H1 (cell line): ENCODE results near the gene NOTCH4. TPM values are rescaled to one million over a fixed set of nuclear protein-coding genes. Genes with fewer than 3 reads are reported as not detected.
A peak's percentile ranks its signal among the peaks of the same experiment; 100 is the strongest.

Experiments used
- CTCF ChIA-PET: fragments of 300-600 bp; sonication (Branson Sonifier 250); formaldehyde crosslinking; loops from one replicate; lab custom pipeline; 2021; ENCODE audit not compliant: partially characterized antibody; lab: Charles Lee
- POLR2A ChIA-PET: fragments of 300-600 bp; sonication (Branson Sonifier 250); formaldehyde crosslinking; loops from one replicate; lab custom pipeline; 2021; ENCODE audit warnings: inconsistent platforms; ENCODE audit not compliant: partially characterized antibody; lab: Charles Lee
- DNase-seq, 2 experiments: peaks; one replicate each; pipeline versions ENCODE4 v3.0.0 to v3.0.0-alpha.2; 2010 to 2022; ENCODE audit warnings: low spot score in 2 of 2, low read depth in 1 of 2, mixed read lengths in 1 of 2
- FAIRE-seq: peaks from 2 replicates; lab custom pipeline; 2011; peaks lifted over from hg19 to GRCh38; lab: Jason Lieb, UNC
- H2AFZ ChIP-seq: 2 replicates; pipeline ENCODE4 v1.8.1; 2012; ENCODE audit warnings: low read length, inconsistent platforms
- H2AK5ac ChIP-seq: 2 replicates; pipeline ENCODE4 v1.6.1; 2013; ENCODE audit warnings: low read depth, low read length
- H2BK120ac ChIP-seq: replicated peaks from 2 replicates; pipeline ENCODE3; 2013; ENCODE audit warnings: low read depth, low read length, inconsistent platforms
- H2BK12ac ChIP-seq: 2 replicates; pipeline ENCODE4 v1.6.1; 2013; ENCODE audit warnings: low read depth, low read length
- H2BK15ac ChIP-seq: 2 replicates; pipeline ENCODE4 v1.6.1; 2013; ENCODE audit warnings: low read length
- H2BK20ac ChIP-seq: 2 replicates; pipeline ENCODE4 v1.6.1; 2013; ENCODE audit warnings: low read length
- H2BK5ac ChIP-seq: 2 replicates; pipeline ENCODE4 v1.6.1; 2013; ENCODE audit warnings: low read depth, low read length
- H3K14ac ChIP-seq: 2 replicates; pipeline ENCODE4 v1.6.1; 2013; ENCODE audit warnings: inconsistent platforms; ENCODE audit not compliant: insufficient read length
- H3K18ac ChIP-seq: 2 replicates; pipeline ENCODE4 v1.6.1; 2013; ENCODE audit warnings: low read length; ENCODE audit errors: extremely low read depth
- H3K23ac ChIP-seq: 2 replicates; pipeline ENCODE4 v1.6.1; 2013; ENCODE audit warnings: inconsistent platforms; ENCODE audit not compliant: insufficient read length
- H3K23me2 ChIP-seq: 2 replicates; pipeline ENCODE4 v1.6.1; 2013; ENCODE audit warnings: low read depth, low read length
- H3K27ac ChIP-seq: 2 replicates; pipeline ENCODE4 v1.6.1; 2011; ENCODE audit warnings: low read depth, low read length, inconsistent platforms
- H3K27me3 ChIP-seq, 4 experiments: replicated peaks in 1 of 4; 1 replicate in 1 of 4; 2 replicates in 3 of 4; pipeline versions ENCODE4 v1.6.1 to v1.8.1; 2011 to 2013; ENCODE audit warnings: low read length in 3 of 4, mild to moderate bottlenecking in 3 of 4, inconsistent platforms in 2 of 4, mixed read lengths in 2 of 4, moderate library complexity in 1 of 4; ENCODE audit not compliant: control insufficient read depth in 3 of 4, insufficient read depth in 3 of 4; ENCODE audit errors: extremely low read depth in 1 of 4
- H3K36me3 ChIP-seq, 4 experiments: 2 replicates each; pipeline versions ENCODE4 v1.6.1 to v1.8.1; 2011 to 2013; ENCODE audit warnings: mild to moderate bottlenecking in 4 of 4, low read length in 3 of 4, moderate library complexity in 2 of 4, control low read depth in 1 of 4, inconsistent platforms in 1 of 4; ENCODE audit not compliant: insufficient read depth in 4 of 4, control insufficient read depth in 2 of 4
- H3K4ac ChIP-seq: replicated peaks from 2 replicates; pipeline ENCODE3; 2013; ENCODE audit warnings: low read length, low read depth, mixed read lengths, inconsistent platforms; ENCODE audit not compliant: insufficient read length
- H3K4me1 ChIP-seq, 4 experiments: replicated peaks in 1 of 4; 1 replicate in 1 of 4; 2 replicates in 3 of 4; pipeline versions ENCODE4 v1.6.1 to v1.8.1; 2011 to 2013; ENCODE audit warnings: low read length in 3 of 4, inconsistent platforms in 2 of 4, mixed read lengths in 1 of 4; ENCODE audit not compliant: insufficient read depth in 4 of 4, control insufficient read depth in 3 of 4
- H3K4me2 ChIP-seq, 2 experiments: 2 replicates each; pipeline versions ENCODE4 v1.6.1 to v1.8.1; 2011 to 2013; ENCODE audit warnings: low read depth in 2 of 2, low read length in 2 of 2, control low read depth in 1 of 2, inconsistent platforms in 1 of 2, mild to moderate bottlenecking in 1 of 2; ENCODE audit not compliant: insufficient read depth in 1 of 2
- H3K4me3 ChIP-seq, 4 experiments: fragments of 200-600, 300-600 bp in 1 of 4; sonication (generic), shearing (Covaris generic), sonication (Bioruptor Twin) in 1 of 4; 2 replicates each; pipeline versions ENCODE4 v1.5.1 to v1.8.1; 2011 to 2016; ENCODE audit warnings: low read length in 4 of 4, low read depth in 3 of 4, control low read depth in 2 of 4, inconsistent platforms in 2 of 4, mild to moderate bottlenecking in 2 of 4, mixed read lengths in 1 of 4, moderate library complexity in 1 of 4; ENCODE audit not compliant: insufficient read depth in 2 of 4; ENCODE audit errors: extremely low read depth in 1 of 4
- H3K56ac ChIP-seq: replicated peaks from 2 replicates; pipeline ENCODE3; 2013; ENCODE audit warnings: low read depth, mild to moderate bottlenecking, mixed read lengths, low read length, inconsistent platforms; ENCODE audit not compliant: insufficient read length
- H3K79me1 ChIP-seq: 2 replicates; pipeline ENCODE4 v1.6.1; 2013; ENCODE audit warnings: low read depth, low read length, control low read depth
- H3K79me2 ChIP-seq, 2 experiments: 2 replicates each; pipeline versions ENCODE4 v1.6.1 to v1.8.1; 2012 to 2013; ENCODE audit warnings: low read length in 2 of 2, mild to moderate bottlenecking in 2 of 2, inconsistent platforms in 1 of 2; ENCODE audit not compliant: insufficient read depth in 2 of 2, control insufficient read depth in 1 of 2
- H3K9ac ChIP-seq, 4 experiments: replicated peaks in 1 of 4; 1 replicate in 1 of 4; 2 replicates in 3 of 4; pipeline versions ENCODE4 v1.6.1 to v1.8.1; 2011 to 2013; ENCODE audit warnings: low read depth in 3 of 4, low read length in 3 of 4, control low read depth in 2 of 4, mild to moderate bottlenecking in 2 of 4, moderate library complexity in 2 of 4, inconsistent platforms in 1 of 4; ENCODE audit errors: extremely low read depth in 1 of 4
- H3K9me3 ChIP-seq, 2 experiments: 2 replicates each; pipeline versions ENCODE4 v1.6.1 to v1.8.1; 2012 to 2013; ENCODE audit warnings: mild to moderate bottlenecking in 2 of 2, moderate library complexity in 2 of 2, control low read depth in 1 of 2, inconsistent platforms in 1 of 2, low read depth in 1 of 2, low read length in 1 of 2, mixed read lengths in 1 of 2; ENCODE audit not compliant: insufficient read depth in 2 of 2
- H4K20me1 ChIP-seq, 2 experiments: replicated peaks in 1 of 2; 2 replicates each; pipeline versions ENCODE3 to v1.8.1; 2011 to 2013; ENCODE audit warnings: inconsistent platforms in 2 of 2, low read length in 2 of 2, mild to moderate bottlenecking in 1 of 2; ENCODE audit not compliant: insufficient read depth in 2 of 2, control insufficient read depth in 1 of 2
- H4K5ac ChIP-seq: 2 replicates; pipeline ENCODE4 v1.6.1; 2013; ENCODE audit warnings: low read length, low read depth, mixed read lengths, inconsistent platforms; ENCODE audit not compliant: insufficient read length
- H4K8ac ChIP-seq: 2 replicates; pipeline ENCODE4 v1.8.0; 2013; ENCODE audit warnings: mild to moderate bottlenecking, moderate library complexity, low read length, inconsistent platforms; ENCODE audit not compliant: insufficient read depth; ENCODE audit errors: extremely low read depth
- H4K91ac ChIP-seq: replicated peaks from 2 replicates; pipeline ENCODE3; 2013; ENCODE audit warnings: low read length, mixed read lengths, inconsistent platforms; ENCODE audit not compliant: insufficient read length
- WGBS, 2 experiments: shearing (Covaris generic) in 1 of 2; methylation state at CpG; one replicate each; pipeline versions ENCODE4 v1.1.6 to v1.1.7; 2013 to 2015; ENCODE audit warnings: low lambda C conversion rate in 2 of 2, mixed read lengths in 2 of 2, inconsistent platforms in 1 of 2, low coverage in 1 of 2, missing lambda C conversion rate in 1 of 2; ENCODE audit not compliant: insufficient replicate concordance in 2 of 2, insufficient coverage in 1 of 2, insufficient read length in 1 of 2; ENCODE audit errors: extremely low coverage in 1 of 2, missing lambda C conversion rate in 1 of 2; 5-methylcytosine and 5-hydroxymethylcytosine counted together
- polyA plus RNA-seq, 7 experiments: library from polyadenylated mRNA; depleted of rRNA in 3 of 7; stranded (reverse) in 5 of 7; unstranded in 2 of 7; fragments of >200 nt in 5 of 7; fragments of 200-250 nt in 2 of 7; gene quantifications; 1 replicate in 5 of 7; 2 replicates in 1 of 7; 4 replicates in 1 of 7; pipeline versions ENCODE4 v1.2.1 to v1.2.3, GENCODE V29; 2011 to 2013; ENCODE audit warnings: missing spikeins in 2 of 7, mixed read lengths in 2 of 7
- total RNA-seq: library from RNA; stranded (reverse); fragmentation: NEBNext Ultra II Directional; extraction: Animal tissue kit (Norgen Biotek cat#: 25700); gene quantifications from 2 replicates; pipeline ENCODE4 v1.2.1, GENCODE V29; 2021

The NOTCH4 gene
- total and polyA plus RNA-seq, 2 of the 8 experiments (the other 6 are each of a cell fraction or from before 2014, with no cell fraction given): 1.9 to 2.8 TPM

GRCh38 chr6:32174416-32174815 lies 49.5 kb downstream of the NOTCH4 start:
- POLR2A ChIA-PET: interaction anchor here (1.9 to 2.1 kb wide), 2 partner anchors 10 to 45 kb away, joined by 6 to 10 read pairs; partner anchors contain the start of gene EGFL8
- H3K14ac ChIP-seq: no peak overlapping the region
- H4K5ac ChIP-seq: no peak overlapping the region
- H3K79me1 ChIP-seq: peaks cover 9% of the 10 kb centered on the region; the same call in 1 of the 2 replicates
- peak overlapping the region; percentile 99 to 100; a peak in 2 of 4 replicates for H3K4me2 ChIP-seq
- H2BK12ac ChIP-seq: no peak overlapping the region
- H3K4me1 ChIP-seq: peaks cover 5 to 20% (median 9%) of the 10 kb centered on the region in 4 experiments; a peak in 6 of 7 replicates
- whole genome bisulfite sequencing, 2 experiments: 87% methylated on average over 1 of the region's 1 CpG; no CpG with 5 or more reads in 1 of the 2 experiments
- no peak overlapping the region for H2AFZ ChIP-seq
- CTCF ChIA-PET: interaction anchor here (1.3 kb wide), 1 partner anchor 26 kb away, joined by 3 read pairs; no protein-coding TSS in a partner anchor
- peaks cover 6 to 7% of the 10 kb centered on the region in 2 experiments for H4K20me1 ChIP-seq
- H3K56ac ChIP-seq: no peak overlapping the region
- H3K79me2 ChIP-seq: peaks cover 13 to 47% of the 10 kb centered on the region in 2 experiments
- H3K23ac ChIP-seq: no peak overlapping the region
- DNase-seq: no peak
- peaks cover 26% of the 10 kb centered on the region for H3K23me2 ChIP-seq
- H4K8ac ChIP-seq: no peak overlapping the region
- H3K9me3 ChIP-seq: no peaks in the 10 kb centered on the region
- H2BK20ac ChIP-seq: no peak overlapping the region
- no peak overlapping the region for H2BK120ac ChIP-seq
- peaks cover 2 to 19% (median 16%) of the 10 kb centered on the region in 4 experiments; a peak in 7 of 8 replicates for H3K36me3 ChIP-seq
- peak overlapping the region in 1 of 4 experiments; percentile 99; a peak in 3 of 8 replicates for H3K4me3 ChIP-seq
- H2BK5ac ChIP-seq: no peak overlapping the region
- H2BK15ac ChIP-seq: no peak overlapping the region
- H3K4ac ChIP-seq: no peak overlapping the region
- no peak overlapping the region for H3K18ac ChIP-seq
- H3K9ac ChIP-seq: no peak overlapping the region
- no peaks in the 10 kb centered on the region for H3K27me3 ChIP-seq
- H4K91ac ChIP-seq: no peak overlapping the region
- no peak for FAIRE-seq
- H3K27ac ChIP-seq: no peak overlapping the region
- H2AK5ac ChIP-seq: no peak overlapping the region
